Keratinocyte (primary cell): ENCODE results near the gene HORMAD2.

ENCODE experiments used
- EZH2 ChIP-seq: IDR thresholded peaks from one replicate; pipeline ENCODE4 v1.6.1; 2012; ENCODE audit warnings: inconsistent platforms, mild to moderate bottlenecking, low read length, moderate library complexity
- TF ChIP-seq, protein P1 (sequence below), 3 experiments: IDR thresholded peaks in 1 of 3; conservative IDR thresholded peaks in 1 of 3; optimal IDR thresholded peaks in 1 of 3; 2 replicates in 2 of 3; 3 replicates in 1 of 3; pipeline versions ENCODE3 to v1.5.1; 2011; ENCODE audit warnings: low read length in 3 of 3, mild to moderate bottlenecking in 3 of 3, moderate library complexity in 2 of 3, control low read depth in 1 of 3, inconsistent platforms in 1 of 3; ENCODE audit not compliant: insufficient read depth in 2 of 3; ENCODE audit errors: extremely low read depth in 1 of 3

DNA sequence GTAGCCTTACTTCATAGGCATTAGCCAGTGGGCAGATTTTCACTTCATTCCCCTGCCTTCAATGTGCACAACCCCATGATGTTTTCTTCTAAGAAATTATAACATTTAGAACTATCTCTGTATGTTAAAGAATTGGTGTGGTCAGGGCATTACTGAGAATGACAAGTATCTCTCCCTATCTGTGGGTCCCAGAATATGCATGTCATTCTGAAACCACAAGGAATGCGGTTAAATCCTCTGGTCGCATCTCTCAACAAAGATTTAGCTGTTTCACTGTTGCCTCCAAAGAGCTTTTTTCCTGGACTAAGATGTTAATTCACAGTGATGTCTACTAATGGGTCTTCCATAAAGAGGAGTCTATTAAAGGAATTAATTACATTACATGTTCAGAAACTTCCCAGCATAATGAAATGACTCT is 103.6 kb downstream of the HORMAD2 start:
- TF ChIP-seq, protein P1, sequence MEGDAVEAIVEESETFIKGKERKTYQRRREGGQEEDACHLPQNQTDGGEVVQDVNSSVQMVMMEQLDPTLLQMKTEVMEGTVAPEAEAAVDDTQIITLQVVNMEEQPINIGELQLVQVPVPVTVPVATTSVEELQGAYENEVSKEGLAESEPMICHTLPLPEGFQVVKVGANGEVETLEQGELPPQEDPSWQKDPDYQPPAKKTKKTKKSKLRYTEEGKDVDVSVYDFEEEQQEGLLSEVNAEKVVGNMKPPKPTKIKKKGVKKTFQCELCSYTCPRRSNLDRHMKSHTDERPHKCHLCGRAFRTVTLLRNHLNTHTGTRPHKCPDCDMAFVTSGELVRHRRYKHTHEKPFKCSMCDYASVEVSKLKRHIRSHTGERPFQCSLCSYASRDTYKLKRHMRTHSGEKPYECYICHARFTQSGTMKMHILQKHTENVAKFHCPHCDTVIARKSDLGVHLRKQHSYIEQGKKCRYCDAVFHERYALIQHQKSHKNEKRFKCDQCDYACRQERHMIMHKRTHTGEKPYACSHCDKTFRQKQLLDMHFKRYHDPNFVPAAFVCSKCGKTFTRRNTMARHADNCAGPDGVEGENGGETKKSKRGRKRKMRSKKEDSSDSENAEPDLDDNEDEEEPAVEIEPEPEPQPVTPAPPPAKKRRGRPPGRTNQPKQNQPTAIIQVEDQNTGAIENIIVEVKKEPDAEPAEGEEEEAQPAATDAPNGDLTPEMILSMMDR (optimal IDR thresholded peaks at IDR 0.05 in 1 of 3, IDR thresholded peaks at IDR 0.05 in 1 of 3, conservative IDR thresholded peaks at IDR 0.05 in 1 of 3; ENCODE audit: extremely low read depth in 1 of 3, insufficient read depth in 2 of 3, low read length in 3 of 3): no peak
- no peak for TF ChIP-seq EZH2
